Left renal cortex interstitium (tissue), 4 donors: ENCODE measurements around the gene PKHD1. TPM values are rescaled to one million over a fixed set of nuclear protein-coding genes. Genes with fewer than 3 reads are reported as not detected.
A peak's percentile ranks its signal among the peaks of the same experiment; 100 is the strongest.
"Not testable (repeated sequence)": the region's sequence is repeated elsewhere in the genome, so short reads cannot be mapped to it uniquely, and the experiment has no call there.

Source experiments
- DNase-seq, 4 donors: peaks; one replicate each; pipeline ENCODE4 v3.0.0-alpha.2; 2013; ENCODE audit warnings: low read depth in 4 of 4, low spot score in 2 of 4, missing footprints in 1 of 4
- polyA plus RNA-seq, 4 donors: library from polyadenylated mRNA; unstranded; fragments of 120-200 nt; gene quantifications; one replicate each; pipeline ENCODE4 v1.2.1, GENCODE V29; 2013; ENCODE audit not compliant: insufficient read length in 4 of 4

The PKHD1 gene
- polyA plus RNA-seq, 4 donors: 14.1 to 27.9 (median 23.7) TPM

- no peak for DNase-seq
These were observed 91.0 kb downstream of the PKHD1 start for GRCh38 chr6:51996296-51996947.

GRCh38 chr6:51995214-51995755 is 92.1 kb downstream of the PKHD1 start:
- DNase-seq: no peak

DNA sequence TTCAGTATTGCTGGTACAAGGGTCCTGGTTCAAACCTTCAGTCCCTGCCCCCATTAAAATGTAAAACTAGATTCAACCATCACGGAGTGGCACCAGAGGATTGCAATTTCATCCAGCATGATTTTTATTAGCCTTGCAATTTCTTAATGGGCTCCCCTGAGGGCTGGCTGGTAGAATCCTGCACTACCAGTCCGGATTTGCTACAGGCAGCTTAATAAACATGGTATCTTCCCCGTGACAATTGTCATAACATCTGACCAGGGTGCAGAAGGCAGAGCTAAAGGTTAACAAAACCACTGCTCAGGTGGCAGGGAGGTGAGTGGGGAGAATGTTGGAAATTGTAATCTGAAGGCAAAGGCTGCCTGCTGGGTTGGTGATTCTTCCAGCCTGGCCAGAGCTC is 94.5 kb downstream of the PKHD1 start:
- no peak for DNase-seq

DNA sequence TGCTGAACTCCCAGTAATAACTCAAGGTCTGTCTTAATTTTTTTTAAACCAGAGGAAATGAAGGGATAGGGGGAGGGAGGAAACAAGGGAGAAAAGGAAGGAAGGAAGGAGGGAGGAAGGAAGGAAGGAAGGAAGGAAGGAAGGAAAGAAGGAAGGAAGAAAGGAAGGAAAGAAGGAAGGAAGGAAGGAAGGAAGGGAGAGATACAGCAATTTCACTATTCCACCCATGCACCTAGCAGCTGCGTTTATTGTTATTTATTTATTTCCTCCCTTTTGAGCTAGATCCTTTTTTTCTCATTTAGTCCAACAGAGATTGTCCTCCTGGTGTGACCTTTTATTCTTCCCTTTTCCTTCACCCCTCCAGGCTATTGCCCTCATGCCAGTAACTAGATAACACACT is 97.6 kb downstream of the PKHD1 start:
- no peak for DNase-seq

DNA sequence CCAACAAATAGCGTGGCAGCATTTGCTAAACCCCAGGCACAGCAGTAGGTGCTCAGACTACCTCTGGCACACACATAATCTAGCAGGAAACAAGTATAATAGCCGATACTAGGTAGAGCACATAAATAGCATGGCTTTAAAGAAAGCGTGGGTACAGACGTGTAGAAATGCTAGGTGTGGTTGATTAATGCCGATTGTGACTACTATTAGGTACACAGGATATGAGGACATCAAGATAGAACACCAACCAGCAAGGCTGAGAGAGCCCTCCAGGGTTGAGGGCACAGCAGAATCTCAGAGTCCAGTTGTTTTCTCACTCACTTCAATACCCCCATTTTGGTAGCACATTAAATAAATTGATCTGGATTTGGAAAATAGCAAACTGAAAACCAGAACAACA is 100.5 kb downstream of the PKHD1 start:
- DNase-seq: no peak

- no peak for DNase-seq
These were observed 103.8 kb downstream of the PKHD1 start for GRCh38 chr6:51983564-51983963.

- DNase-seq: not testable (repeated sequence)
These were observed 104.7 kb downstream of the PKHD1 start for GRCh38 chr6:51982695-51983094.

DNA sequence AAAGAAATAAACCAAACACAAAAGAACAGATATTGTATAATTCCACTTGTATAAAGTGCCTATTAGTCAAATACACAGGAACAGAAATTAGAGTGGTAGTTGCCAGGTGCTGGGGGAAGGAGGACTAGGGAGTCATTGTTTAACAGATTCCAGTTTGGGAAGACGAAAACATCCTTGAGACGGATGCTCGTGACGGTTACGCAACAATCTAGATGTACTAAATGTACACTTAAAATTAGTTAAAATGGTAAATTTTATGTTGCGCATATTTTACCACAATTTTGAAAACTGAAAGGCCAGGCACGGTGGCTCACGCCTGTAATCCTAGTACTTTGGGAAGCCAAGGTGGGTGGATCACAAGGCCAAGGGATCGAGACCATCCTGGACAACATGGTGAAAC is 111.0 kb downstream of the PKHD1 start:
- DNase-seq: no peak

DNA sequence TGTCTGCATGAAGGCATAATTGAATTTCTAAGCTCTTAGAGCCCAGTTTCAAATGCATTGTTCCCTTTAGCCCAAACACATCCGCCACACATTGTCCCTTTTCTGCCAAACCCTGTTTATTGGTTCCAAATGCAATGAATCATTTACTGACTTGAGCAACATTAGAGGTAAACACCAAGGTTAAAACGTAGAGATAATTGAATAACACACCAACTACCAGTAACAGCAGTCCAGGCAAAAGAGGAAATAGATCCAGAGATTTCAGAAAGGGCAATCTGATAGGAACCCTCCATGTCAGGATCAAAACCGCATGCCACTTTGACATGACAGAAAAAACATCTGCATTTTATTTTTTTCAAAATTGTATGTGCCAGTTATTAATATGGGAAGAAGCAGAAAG is 114.8 kb downstream of the PKHD1 start:
- no peak for DNase-seq

- DNase-seq: no peak
These were observed 119.1 kb downstream of the PKHD1 start for GRCh38 chr6:51968265-51968664.

- no peak for DNase-seq
These were observed 122.1 kb downstream of the PKHD1 start for GRCh38 chr6:51965222-51965801.

DNA sequence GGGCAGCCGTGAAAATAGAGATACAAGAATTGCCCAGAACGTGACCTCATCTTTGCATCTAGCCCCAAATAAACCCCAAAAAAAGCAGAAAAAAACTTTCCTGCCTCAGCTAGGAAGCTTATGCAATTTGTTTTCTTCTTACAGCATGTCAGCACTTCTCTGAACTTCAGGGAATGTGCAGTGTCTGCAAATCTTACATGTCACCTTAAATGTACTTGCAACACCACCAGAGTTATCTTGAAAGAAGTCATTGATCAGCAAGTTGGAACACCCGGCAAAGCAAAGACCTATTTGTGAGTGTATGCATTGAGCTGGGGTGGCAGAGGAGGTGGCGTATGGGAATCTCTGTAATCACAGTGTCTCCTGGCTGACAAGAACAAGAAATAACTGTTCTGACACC is 123.4 kb downstream of the PKHD1 start:
- DNase-seq: no peak

DNA sequence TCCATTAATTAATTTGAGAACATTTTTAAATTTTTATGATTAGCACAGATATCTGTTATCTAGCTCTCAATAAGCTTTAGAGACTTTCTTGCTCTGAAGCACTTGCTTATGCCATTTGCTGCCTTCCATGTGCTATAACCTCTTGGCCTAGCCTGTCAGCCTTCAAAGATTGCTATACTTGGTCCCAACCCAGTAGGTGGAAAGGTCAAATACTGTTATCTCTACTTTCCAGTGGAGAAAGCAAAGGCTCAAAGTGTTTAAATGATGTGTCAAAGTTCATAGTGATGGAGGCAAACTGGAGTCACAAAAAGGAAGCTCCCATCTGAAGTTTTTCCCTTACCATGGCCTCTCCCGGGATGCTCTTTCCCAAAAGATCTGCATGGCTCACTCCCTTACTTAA is 125.1 kb downstream of the PKHD1 start:
- DNase-seq: no peak

DNA sequence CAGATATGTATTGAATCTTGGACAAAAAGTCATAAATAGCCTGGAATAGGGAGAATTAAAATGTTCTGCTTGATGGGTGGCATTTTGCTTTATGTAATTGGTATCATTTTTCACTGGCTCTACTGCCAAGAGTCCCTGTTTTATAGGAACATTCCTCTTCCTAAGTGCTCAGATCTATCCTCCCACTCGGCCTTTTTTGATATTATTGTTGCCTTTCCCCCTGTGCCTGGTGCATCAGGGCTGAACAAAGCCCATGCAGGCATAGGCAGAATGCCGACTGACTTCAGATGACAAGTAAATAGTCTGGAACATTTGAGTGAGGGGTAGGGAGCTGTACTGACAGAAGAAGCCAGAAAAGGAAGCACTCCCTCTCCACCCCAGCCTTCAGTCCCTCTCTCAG is 127.0 kb downstream of the PKHD1 start:
- no peak for DNase-seq

DNA sequence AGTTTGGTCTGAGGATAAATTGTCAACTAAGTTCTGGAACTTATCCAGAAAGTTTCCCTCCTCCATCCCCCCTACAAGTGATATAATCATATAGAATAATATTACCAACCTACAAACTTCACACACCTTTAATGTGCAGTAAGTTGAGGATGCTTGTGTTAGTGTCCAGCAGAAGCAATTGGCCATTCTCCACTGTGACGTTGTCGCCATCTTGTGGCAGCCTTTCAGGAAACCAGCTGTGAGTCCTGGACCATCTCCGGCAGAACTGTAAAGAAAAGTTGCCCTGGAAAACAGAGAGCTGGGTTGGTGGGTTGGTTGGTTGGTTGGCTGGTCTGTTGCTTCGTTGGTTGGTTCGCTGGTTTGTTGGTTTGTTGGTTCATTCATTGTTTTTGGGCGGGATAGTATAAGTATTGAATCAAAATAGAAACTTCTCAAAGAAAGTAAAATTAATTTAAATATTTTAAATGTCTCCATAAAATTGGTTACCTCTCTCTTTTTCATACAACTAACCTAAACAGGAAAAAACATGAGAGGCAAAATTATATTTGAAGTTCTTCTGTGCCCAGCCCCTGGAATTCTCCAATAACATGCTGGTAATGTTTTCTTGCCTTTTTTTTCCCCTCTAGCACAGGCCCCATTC is 127.5 kb downstream of the PKHD1 start:
- peak in 3 of 4 donors; percentile 44 to 74 (median 52) for DNase-seq

GRCh38 chr6:51954681-51955080 is 132.7 kb downstream of the PKHD1 start:
- DNase-seq: no peak

GRCh38 chr6:51953246-51953645 is 134.2 kb downstream of the PKHD1 start:
- DNase-seq: no peak

GRCh38 chr6:51951924-51952323 is 135.5 kb downstream of the PKHD1 start:
- no peak for DNase-seq

GRCh38 chr6:51949526-51949925 is 137.9 kb downstream of the PKHD1 start:
- DNase-seq: peak in 2 of 4 donors; percentile 19 to 41

DNA sequence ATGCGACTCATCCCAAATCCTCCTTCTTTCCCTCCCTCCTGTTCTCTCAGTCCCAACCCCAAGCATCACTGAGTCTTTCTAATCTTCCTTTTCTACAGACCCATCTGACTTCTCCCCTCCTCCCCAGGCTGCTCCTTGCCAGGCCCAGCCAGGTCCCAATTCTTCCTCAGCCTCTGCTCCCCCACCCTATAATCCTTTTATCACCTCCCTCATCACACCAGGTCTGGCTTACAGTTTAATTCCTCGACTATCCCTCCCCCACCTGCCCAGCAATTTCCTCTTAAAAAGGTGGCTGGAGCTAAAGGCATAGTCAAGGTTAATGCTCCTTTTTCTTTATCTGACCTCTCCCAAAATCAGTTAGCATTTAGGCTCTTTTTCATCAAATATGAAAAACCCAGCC is 147.7 kb downstream of the PKHD1 start:
- not testable (repeated sequence) for DNase-seq

- no peak for DNase-seq
These were observed 150.7 kb downstream of the PKHD1 start for GRCh38 chr6:51936531-51937290.
